ENCODE results near the gene DOK7.

DNA sequence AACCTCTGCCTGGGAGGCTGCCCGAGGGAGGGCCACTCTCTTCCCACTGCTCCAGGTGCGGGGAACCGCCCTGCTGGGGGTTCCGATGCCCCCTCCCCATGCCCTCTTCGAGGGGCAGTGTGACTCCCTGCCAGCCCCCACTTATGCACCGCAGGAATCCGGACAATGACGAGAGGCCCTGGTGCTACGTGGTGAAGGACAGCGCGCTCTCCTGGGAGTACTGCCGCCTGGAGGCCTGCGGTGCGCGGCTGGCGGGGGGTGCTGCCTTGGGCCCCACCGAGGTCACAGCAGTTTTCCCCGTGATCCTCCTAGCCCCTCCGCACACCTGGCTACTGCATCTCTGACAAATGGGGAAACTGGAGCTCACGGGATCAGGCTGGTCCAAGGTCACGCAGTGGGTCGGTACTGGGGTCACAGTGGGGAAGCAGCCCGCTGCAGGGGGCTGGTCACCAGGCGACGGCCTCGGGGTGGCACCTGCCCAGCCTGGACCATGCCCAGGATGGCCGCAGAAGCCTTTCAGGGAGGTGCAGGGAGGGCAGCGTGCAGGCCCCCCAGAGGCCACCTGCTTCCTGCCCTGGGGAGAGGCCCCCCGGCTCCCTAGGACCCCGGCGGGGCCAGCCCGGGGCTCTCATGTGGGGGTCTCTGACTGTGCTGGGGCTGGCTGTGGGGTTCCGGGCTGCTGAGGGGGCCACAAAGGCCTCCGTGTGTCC lies 17.8 kb upstream of the DOK7 start:
- TF ChIP-seq, protein P1, sequence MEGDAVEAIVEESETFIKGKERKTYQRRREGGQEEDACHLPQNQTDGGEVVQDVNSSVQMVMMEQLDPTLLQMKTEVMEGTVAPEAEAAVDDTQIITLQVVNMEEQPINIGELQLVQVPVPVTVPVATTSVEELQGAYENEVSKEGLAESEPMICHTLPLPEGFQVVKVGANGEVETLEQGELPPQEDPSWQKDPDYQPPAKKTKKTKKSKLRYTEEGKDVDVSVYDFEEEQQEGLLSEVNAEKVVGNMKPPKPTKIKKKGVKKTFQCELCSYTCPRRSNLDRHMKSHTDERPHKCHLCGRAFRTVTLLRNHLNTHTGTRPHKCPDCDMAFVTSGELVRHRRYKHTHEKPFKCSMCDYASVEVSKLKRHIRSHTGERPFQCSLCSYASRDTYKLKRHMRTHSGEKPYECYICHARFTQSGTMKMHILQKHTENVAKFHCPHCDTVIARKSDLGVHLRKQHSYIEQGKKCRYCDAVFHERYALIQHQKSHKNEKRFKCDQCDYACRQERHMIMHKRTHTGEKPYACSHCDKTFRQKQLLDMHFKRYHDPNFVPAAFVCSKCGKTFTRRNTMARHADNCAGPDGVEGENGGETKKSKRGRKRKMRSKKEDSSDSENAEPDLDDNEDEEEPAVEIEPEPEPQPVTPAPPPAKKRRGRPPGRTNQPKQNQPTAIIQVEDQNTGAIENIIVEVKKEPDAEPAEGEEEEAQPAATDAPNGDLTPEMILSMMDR (IDR thresholded peaks at IDR 0.05) = no peak
- no peak for TF ChIP-seq POLR2A (IDR thresholded peaks at IDR 0.05)
